HG02610 (cell line): Measurements from ENCODE around the gene SH3BP2.

Experiments used
- ATAC-seq: cut with Tn5 transposase; IDR thresholded peaks from one replicate; pipeline ENCODE4 v1.9.1; 2021; ENCODE audit warnings: mild to moderate bottlenecking, moderate library complexity; ENCODE audit not compliant: unreplicated experiment

Gene SH3BP2

GRCh38 chr4:2830632-2831610, 38.0 kb downstream of the SH3BP2 start:
- ATAC-seq = no peak

GRCh38 chr4:2831611-2832308, 38.9 kb downstream of the SH3BP2 start:
- ATAC-seq = no peak

GRCh38 chr4:2832309-2832980, 39.6 kb downstream of the SH3BP2 start:
- ATAC-seq = peak; percentile 84

- no peak for ATAC-seq
Measured at GRCh38 chr4:2832981-2833670, 40.2 kb downstream of the SH3BP2 start.

GRCh38 chr4:2833671-2834000, 40.8 kb downstream of the SH3BP2 start:
- no peak for ATAC-seq

- no peak for ATAC-seq
Measured at GRCh38 chr4:2834001-2834921, 41.4 kb downstream of the SH3BP2 start.

- ATAC-seq = no peak
Measured at GRCh38 chr4:2835978-2836377, 43.1 kb downstream of the SH3BP2 start.

- no peak for ATAC-seq
Measured at GRCh38 chr4:2836391-2836859, 43.5 kb downstream of the SH3BP2 start.

- no peak for ATAC-seq
Measured at GRCh38 chr4:2837110-2837903, 44.4 kb downstream of the SH3BP2 start.

GRCh38 chr4:2837904-2838496, 45.1 kb downstream of the SH3BP2 start:
- ATAC-seq = no peak

GRCh38 chr4:2839060-2839459, 46.2 kb downstream of the SH3BP2 start:
- ATAC-seq = no peak

- no peak for ATAC-seq
Measured at GRCh38 chr4:2842687-2843262, 49.9 kb downstream of the SH3BP2 start.

- ATAC-seq = peak; percentile 85
Measured at GRCh38 chr4:2843263-2843940, 50.5 kb downstream of the SH3BP2 start, which contains the start of gene ADD1. Gene ADD1, plus strand, starts transcription at chr4:2843844. Its CDS starts 32,072 bp downstream, at chr4:2875916.

GRCh38 chr4:2843941-2844584, 51.2 kb downstream of the SH3BP2 start:
- no peak for ATAC-seq

- no peak for ATAC-seq
Measured at GRCh38 chr4:2846172-2846571, 53.3 kb downstream of the SH3BP2 start.

GRCh38 chr4:2847302-2847871, 54.5 kb downstream of the SH3BP2 start:
- no peak for ATAC-seq

- no peak for ATAC-seq
Measured at GRCh38 chr4:2848449-2848848, 55.6 kb downstream of the SH3BP2 start.
